GM18907 (cell line): Measurements from ENCODE around the gene RBM19.

Source experiments
- ATAC-seq: cut with Tn5 transposase; IDR thresholded peaks from one replicate; pipeline ENCODE4 v1.9.1; 2021; ENCODE audit warnings: mild to moderate bottlenecking, moderate library complexity; ENCODE audit not compliant: unreplicated experiment

Gene RBM19

GRCh38 chr12:113889076-113889475 lies 77.0 kb downstream of the RBM19 start:
- no peak for ATAC-seq

DNA sequence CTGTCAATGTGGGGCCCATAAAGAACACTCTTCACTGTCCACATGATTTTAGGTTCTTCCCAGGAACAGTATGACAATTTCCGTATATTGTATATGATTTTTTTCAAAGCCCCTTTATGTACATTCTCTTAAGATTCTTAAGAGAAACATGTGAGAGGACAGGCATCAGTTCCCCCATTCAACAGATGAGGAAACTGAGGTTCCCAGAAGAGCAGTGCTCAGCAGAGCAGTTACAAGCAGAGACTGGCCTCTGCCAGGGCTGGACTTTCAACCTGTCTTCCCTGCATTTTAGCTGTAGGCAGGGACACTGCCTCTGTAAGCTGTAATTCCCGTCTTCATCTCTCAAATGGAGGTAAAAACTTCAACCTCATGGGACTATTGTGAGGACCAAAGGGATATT lies 77.7 kb downstream of the RBM19 start:
- no peak for ATAC-seq

DNA sequence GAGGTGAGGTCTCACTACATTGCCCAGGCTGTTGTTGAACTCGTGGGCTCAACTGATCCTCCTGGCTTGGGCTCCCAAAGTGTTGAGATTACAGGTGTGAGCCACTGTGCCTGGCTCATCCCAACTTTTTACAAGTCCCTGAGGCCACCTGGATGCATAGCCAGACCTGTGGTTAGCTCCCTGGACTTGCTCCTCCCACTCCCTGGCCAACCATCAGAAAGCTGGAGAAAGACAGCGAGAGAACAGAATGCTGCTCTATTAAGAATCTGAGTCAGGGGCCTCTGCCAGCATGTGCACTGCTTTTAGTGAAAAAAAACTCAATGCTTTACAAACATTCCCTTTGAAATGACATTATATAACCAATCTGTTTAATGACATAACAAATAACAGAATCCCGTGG lies 78.2 kb downstream of the RBM19 start:
- ATAC-seq, result no peak

GRCh38 chr12:113886721-113887120 lies 79.4 kb downstream of the RBM19 start:
- ATAC-seq, result no peak

DNA sequence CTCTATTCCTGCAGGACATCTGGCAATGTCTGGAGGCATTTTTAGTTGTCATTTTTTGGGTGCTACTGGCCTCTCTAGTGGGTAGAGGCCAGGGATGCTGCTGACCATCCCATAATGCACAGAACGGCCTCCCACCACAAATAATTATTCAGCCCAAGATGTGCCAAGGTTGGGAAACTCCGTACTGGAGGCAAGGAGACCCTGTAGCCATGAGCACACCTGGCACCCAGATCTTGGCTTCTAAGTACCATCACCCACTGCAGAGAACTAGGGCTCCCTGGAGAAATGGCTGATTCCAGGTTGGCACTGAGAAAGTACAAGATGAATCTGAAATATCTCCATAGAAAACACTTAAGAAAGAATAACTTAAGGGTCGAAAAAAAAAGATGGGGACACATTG lies 81.7 kb downstream of the RBM19 start:
- ATAC-seq, result no peak

- no peak for ATAC-seq
Measured at GRCh38 chr12:113882690-113883089, 83.4 kb downstream of the RBM19 start.

GRCh38 chr12:113880988-113881962 lies 84.8 kb downstream of the RBM19 start:
- ATAC-seq, result no peak

GRCh38 chr12:113880326-113880725 lies 85.8 kb downstream of the RBM19 start:
- ATAC-seq, result no peak

DNA sequence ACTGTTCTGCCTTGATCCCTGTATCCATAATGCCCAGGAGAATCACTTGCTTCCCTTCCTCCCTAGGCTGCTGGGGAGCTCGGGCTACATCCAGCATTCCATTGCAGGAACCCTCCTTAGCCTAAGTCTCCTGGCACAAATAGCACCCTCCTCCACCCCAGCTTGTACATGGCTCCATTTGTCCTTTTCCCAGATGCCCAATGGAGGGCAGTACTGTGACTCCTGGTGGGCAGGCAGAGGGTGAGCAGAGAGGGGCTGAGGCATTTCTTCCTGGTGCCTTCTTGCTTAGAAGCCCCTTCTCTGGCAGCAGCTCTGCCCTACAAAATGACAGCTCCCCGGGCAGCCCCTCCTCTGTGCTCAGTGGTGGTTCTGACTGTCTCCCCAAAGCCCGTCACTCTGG lies 86.5 kb downstream of the RBM19 start:
- no peak for ATAC-seq

- no peak for ATAC-seq
Measured at GRCh38 chr12:113877607-113878006, 88.5 kb downstream of the RBM19 start.

- no peak for ATAC-seq
Measured at GRCh38 chr12:113876160-113876559, 90.0 kb downstream of the RBM19 start.

DNA sequence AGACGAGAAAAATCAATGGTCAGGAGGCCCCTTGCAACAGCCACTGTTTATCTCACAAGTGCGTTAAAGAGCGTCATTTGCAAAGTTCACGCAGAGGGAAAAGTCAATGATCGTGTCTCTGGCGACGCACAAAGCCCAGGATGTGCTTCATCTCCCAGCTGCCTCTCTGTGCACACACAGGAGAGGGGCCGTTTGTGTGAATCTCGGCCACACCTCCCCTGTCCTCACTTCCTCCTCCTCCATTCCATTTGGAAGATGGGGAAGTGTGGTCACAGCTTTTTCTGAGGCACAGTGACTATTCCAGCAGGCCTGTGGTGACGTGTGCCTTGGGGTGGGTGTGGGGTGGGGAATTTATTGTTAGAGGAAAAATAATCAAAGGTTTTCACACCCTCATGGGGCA lies 90.4 kb downstream of the RBM19 start:
- ATAC-seq, result no peak

DNA sequence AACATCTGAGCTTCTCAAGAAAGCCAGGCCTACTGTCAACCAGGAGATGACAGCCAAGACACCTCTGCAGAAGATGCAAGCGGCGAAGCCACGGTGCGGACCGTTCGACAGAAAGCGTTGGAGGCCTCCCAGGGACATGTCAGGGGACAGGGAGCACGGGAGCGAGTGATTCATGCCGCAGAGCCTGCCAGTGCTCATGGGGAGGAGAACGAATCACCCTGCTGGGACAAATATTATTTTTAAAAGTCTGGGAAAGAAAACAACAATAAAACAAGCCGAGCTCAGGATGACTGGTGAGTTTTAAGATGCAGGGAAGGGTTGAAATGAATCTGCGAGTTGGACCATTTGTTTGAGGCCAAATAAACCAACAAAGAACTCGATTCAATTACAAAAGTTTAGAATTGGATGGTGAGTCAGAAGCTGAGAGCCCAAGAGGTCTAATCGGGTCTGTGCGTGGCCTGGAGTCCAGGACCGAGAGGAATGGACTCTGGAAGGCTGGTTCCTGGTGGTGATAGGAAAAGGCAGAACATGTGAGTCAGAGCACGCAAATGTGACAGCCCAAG lies 91.0 kb downstream of the RBM19 start:
- ATAC-seq, result no peak

- no peak for ATAC-seq
Measured at GRCh38 chr12:113874326-113874725, 91.8 kb downstream of the RBM19 start.

- no peak for ATAC-seq
Measured at GRCh38 chr12:113873740-113874139, 92.4 kb downstream of the RBM19 start.

DNA sequence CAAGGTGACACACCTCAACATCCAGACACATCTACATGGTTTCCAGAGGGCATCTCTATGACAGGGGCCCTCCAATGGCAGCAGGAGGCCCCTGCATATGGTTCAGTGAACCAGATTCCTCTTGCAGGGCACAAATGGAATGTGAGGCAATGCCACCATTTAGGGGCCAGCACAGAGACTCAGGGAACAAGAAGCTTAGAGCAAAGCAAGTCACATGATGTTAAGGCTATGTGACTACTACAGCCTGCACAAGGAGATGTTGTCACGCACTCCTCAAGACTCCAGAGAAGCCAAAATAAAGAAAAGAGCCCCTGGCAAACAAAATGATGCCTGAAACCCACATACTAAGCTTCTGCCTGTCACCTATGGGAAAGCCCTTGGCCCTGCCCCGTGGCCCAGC lies 95.2 kb downstream of the RBM19 start:
- ATAC-seq, result no peak

DNA sequence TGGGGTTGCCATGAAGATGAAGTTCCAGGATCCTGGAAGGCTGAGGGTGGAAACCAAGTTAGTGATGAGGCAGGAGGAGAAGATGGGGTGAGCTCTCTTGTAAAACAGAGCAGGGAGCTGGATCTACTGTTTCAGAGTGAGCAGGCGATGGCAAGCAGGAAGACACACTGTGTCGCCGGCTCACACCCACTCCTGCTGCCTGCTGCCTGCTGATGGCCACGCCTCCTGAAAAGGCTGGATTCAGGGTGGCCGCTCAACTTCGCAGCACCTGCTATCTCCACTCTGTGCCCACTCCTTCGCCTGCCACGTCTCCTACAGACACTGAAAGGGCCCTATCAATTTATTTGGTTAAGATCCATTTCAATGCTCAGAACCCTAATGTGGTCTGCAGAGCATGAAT lies 96.1 kb downstream of the RBM19 start:
- ATAC-seq, result no peak

GRCh38 chr12:113868365-113868764 lies 97.8 kb downstream of the RBM19 start:
- no peak for ATAC-seq

DNA sequence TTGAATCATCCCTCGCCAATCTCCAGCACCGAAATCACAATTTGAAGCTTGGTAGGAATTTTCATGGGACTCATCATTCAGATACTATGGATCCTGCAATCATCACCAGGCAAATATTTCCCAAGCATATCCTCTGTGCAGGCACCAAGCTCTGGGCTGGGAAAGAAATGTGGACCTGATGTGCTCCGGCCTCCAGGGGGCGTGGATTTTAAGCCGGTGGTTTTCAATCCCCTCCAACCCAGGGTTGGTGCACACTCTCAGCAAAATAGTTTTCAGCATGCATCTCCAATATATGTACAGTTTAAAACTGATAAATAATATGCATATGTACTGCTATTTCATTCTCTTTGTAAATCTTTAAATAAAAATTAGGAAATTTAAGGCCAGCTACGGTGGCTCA lies 98.9 kb downstream of the RBM19 start:
- ATAC-seq, result no peak

DNA sequence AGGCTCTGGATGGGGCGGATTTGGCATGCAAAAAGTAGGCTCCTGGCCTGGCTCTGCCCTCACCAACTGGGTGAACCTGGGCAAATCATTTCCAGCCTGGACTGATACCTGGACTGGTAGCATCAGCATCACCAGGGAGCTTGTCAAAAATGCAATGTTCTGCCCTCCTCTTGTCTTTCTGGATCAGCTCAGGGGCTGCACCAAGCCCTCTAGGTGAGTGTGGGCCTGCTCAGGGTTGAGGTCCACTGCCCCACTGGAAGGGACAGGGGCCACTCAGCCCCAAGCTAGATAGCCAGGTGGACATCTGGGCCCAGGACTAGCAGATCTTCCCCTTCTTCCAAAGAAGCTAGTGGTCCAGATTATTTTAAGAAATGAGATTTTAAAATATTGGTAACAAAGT lies 99.6 kb downstream of the RBM19 start:
- no peak for ATAC-seq

DNA sequence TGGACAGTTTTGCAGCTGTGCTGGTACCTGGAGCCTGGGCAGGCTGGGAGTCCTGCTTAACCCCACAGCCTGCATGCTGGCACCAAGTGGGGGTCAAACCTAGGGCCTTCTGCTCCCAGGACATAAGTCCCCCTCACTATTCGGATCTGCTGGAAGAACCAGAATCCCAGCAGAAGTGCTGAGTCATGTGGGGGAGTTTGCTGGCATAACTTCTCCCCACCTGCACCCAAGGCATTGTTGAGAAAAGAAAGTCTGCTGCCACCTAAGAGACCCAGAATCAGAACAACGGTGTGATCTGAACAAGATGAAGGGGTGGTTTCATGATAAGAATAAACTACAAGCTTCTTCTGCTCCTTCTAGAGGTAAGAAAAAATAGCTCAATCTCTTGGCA lies 102.7 kb downstream of the RBM19 start:
- no peak for ATAC-seq
